B cell (primary cell): ENCODE measurements around the gene QSOX2.

Experiments used
- CTCF ChIP-seq: fragments of 200-600 bp; IDR thresholded peaks from one replicate; pipeline ENCODE4 v1.8.0; 2022; ENCODE audit warnings: antibody characterized with exemption, mild to moderate bottlenecking
- EZH2 ChIP-seq: IDR thresholded peaks from 2 replicates; pipeline ENCODE4 v1.6.1; 2012; ENCODE audit warnings: borderline replicate concordance, low read depth, mild to moderate bottlenecking, moderate library complexity, low read length; ENCODE audit not compliant: insufficient read depth, poor library complexity, severe bottlenecking

DNA sequence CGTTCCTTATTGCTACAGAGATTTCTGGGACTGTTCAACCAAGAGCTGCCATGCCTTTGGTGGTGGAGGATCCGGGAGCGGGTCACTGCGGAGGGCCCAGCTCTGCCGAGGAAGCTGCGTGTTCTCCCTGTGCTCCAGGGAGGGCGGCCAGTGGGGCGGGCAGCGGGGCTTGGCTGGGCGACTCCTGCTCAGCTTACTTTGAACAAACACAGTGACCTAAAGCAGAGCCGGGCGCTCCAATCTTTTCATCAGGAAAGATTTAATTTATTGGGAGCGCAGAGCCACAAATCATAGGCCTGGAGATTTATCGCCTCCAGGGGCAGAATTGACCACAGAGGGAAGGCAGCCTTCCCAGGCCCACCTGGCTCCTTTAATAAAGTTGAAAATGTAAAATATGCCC lies 68.4 kb downstream of the QSOX2 start:
- TF ChIP-seq EZH2: no peak
- no peak for TF ChIP-seq CTCF
